Left cardiac atrium (tissue), 4 donors: Measurements from ENCODE around the gene HSPB7. TPM values are rescaled to one million over a fixed set of nuclear protein-coding genes. Genes with fewer than 3 reads are reported as not detected.
"Not testable (repeated sequence)": the region's sequence is repeated elsewhere in the genome, so short reads cannot be mapped to it uniquely, and the experiment has no call there.

Experiments
- ATAC-seq, 2 donors: fragments of 200-7000 bp; cut with Tn5 transposase; one replicate each; pipeline ENCODE4 v1.9.1; 2020; ENCODE audit warnings: mild to moderate bottlenecking in 2 of 2, moderate library complexity in 2 of 2
- DNase-seq: peaks from one replicate; pipeline ENCODE4 v3.0.0-alpha.2; 2020
- intact Hi-C, 2 donors: fragments of 100-400 bp; cut with DNase I; formaldehyde crosslinking; loops; one replicate each; pipeline versions ENCODE4 v1.14.1 to v1.15.1; 2022 to 2023
- total RNA-seq, 2 donors: library from RNA; stranded (reverse); fragmentation: NEBNext Ultra II Directional; extraction: Animal tissue kit (Norgen Biotek cat#: 25700); gene quantifications; one replicate each; pipeline ENCODE4 v1.2.1, GENCODE V29; 2021
- donor health status: DM: no; HTN: yes; CAD: no.
- donor health status: DM: no; HTN: yes; CAD: no; lungs with severe emphysema.
- donor health status: DM: yes; HTN: yes; CAD: no.
- donor health status: Dilated cardiomyopathy.

HSPB7 gene
- total RNA-seq, 2 donors from 2014 or later = 1,770 to 2,192 TPM

DNA sequence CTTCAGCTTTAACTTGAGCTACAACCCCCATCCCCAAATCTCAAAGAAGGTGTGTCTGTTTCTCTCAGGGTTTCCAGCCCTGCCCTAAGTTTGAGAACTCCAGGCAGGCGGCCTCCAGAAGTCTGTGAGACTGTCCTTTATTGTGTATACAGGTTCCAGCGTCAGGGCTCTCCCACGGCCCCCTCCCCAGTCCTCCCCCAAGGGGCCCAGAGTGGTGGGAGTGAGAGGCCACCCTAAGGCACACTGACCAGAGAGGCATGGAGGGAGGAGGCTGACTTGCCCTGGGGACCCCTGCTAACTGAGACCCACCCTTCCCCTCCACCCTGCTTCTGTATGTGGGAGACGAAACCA lies 4.0 kb downstream of the HSPB7 start:
- DNase-seq = no peak
- intact Hi-C loops = no loop called here
- no peak for ATAC-seq

DNA sequence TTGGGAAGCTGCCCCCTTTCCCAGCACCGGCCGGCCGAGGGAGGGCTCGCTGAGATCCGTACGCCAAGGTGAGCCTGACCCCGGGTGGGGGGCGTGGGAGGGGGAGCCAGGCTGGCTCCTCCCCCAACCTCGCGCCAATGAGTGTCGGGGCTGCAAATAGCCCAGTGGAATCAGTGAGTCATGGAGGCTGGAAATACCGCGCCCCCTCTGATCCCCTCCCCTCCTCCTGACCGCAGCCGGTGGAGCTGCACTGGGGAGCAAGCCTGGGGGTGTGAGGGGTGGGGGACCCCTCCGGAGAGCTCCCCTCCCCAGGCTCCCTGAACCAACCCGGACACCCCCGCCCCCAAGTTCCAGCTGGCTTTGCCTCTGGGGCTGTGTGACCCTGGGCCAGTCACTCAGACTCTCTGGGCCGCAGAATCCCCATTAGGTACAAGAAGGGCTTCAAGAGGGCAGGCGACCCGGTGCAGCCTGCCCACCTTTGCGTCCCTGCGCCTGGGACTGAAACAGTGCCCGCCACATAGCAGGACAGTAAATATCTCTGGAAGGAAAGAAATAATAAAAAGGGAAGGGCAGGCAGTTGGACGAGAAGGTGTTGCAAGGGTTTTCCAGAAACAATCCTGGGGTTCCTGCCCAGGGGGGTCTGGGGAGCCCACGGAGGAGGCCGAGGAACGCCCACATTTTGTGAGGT lies 4.5 kb downstream of the HSPB7 start:
- DNase-seq = peak; percentile 82
- intact Hi-C loops = no loop called here
- ATAC-seq = peak; percentile 51 to 55

DNA sequence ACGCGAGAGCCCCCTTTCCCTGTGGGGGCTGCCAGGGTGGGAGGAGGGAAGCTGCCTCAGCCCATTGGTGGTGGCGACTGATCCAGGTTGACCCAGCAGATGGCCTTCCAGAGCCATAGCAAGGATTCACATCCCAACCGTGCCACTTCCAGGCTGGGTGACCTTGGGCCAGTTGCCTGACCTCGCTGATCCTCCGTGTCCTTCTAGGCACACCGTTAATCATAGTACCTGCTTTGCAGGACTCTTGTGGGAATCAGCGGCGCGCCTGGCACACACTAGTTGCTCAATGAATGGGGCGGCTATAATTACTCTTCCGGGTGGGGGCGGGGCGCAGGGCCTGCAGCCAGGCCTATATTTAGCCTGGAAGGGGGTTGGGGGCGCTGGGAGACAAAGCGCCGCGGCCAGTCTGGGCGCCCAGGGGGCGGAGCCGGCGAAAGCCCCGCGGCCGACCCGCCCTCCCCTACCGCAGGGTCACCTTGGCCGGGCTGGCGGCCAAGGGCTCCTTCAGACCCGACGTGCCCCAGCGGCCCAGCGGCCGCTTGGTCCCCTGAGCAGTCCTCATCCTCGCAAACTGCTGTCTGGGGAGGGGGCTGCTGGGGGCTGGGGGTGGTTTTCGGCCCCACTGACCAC lies 5.1 kb downstream of the HSPB7 start:
- DNase-seq = peak; percentile 83
- intact Hi-C loops = no loop called here
- peak; percentile 52 to 66 for ATAC-seq

GRCh38 chr1:16011936-16012589 lies 5.8 kb downstream of the HSPB7 start:
- ATAC-seq = no peak
- no peak for DNase-seq
- intact Hi-C loops = no loop called here

GRCh38 chr1:16010837-16011236 lies 7.0 kb downstream of the HSPB7 start:
- ATAC-seq (no peak), DNase-seq (no peak)
- intact Hi-C loops = no loop called here

GRCh38 chr1:16009678-16010077 lies 8.2 kb downstream of the HSPB7 start:
- intact Hi-C loops = loop anchor here (1.0 to 10.0 kb wide), 3 partner anchors 23 to 47 kb away; no protein-coding TSS in a partner anchor
- ATAC-seq (no peak), DNase-seq (no peak)

- ATAC-seq (peak; percentile 7 to 19), DNase-seq (peak; percentile 83)
- intact Hi-C loops = loop anchor here (1.0 to 10.0 kb wide), 3 partner anchors 23 to 47 kb away; no protein-coding TSS in a partner anchor
Observed at GRCh38 chr1:16009030-16009460, 8.8 kb downstream of the HSPB7 start.

- ATAC-seq = no peak
- intact Hi-C loops = loop anchor here in 1 of 2 donors (10.0 kb wide), 1 partner anchor 47 kb away; no protein-coding TSS in a partner anchor
- no peak for DNase-seq
Observed at GRCh38 chr1:16007671-16008341, 10.0 kb downstream of the HSPB7 start.

- no peak for DNase-seq
- intact Hi-C loops = loop anchor here in 1 of 2 donors (10.0 kb wide), 1 partner anchor 48 kb away; no protein-coding TSS in a partner anchor
- no peak for ATAC-seq
Observed at GRCh38 chr1:16006552-16007485, 11.0 kb downstream of the HSPB7 start.

- ATAC-seq (no peak), DNase-seq (no peak)
- intact Hi-C loops = loop anchor here in 1 of 2 donors (10.0 kb wide), 1 partner anchor 49 kb away; no protein-coding TSS in a partner anchor
Observed at GRCh38 chr1:16006010-16006409, 11.8 kb downstream of the HSPB7 start.

- no peak for DNase-seq
- no peak for ATAC-seq
- intact Hi-C loops = loop anchor here in 1 of 2 donors (10.0 kb wide), 1 partner anchor 49 kb away; no protein-coding TSS in a partner anchor
Observed at GRCh38 chr1:16005597-16005996, 12.2 kb downstream of the HSPB7 start.

- DNase-seq, ATAC-seq: not testable (repeated sequence)
- intact Hi-C loops = loop anchor here (5.0 to 10.0 kb wide), 2 partner anchors 41 to 54 kb away; partner anchors contain the start of gene CLCNKB (in 1 of the 2)
Observed at GRCh38 chr1:16001274-16001673, 16.6 kb downstream of the HSPB7 start.

GRCh38 chr1:15998929-15999328 lies 18.9 kb downstream of the HSPB7 start:
- ATAC-seq = no peak
- no peak for DNase-seq
- intact Hi-C loops = no loop called here

DNA sequence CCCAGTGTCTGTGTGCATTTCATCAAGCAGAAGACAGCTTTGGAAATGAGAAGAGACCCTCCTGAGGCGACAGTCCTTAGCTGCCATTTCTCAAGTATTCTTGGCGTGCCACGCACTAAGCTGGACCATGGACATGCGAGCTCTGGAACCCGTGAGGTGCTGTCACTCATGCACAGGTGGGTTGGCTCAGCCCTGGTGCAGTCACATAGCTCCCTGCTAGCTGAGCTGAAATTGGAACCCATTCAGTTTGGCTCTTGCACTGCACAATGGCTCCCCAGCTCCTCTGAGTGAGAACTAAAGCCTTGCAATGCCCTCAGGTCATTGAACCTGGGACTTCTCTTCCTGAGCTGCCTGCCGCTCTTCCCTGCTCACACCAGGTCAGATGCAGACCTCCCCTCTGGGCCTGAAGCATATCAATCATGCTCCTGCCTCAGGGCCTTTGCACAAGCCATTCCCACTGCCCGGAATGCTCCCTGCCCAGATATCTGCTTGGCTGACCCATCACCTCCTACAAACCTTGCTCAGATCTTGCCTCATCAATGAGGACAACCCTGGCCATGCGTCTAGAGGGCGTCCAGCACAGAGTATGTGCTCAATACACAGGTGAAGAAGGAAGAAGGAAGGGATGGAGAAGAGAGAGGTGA lies 20.1 kb downstream of the HSPB7 start:
- no peak for ATAC-seq
- intact Hi-C loops = no loop called here
- DNase-seq = no peak

DNA sequence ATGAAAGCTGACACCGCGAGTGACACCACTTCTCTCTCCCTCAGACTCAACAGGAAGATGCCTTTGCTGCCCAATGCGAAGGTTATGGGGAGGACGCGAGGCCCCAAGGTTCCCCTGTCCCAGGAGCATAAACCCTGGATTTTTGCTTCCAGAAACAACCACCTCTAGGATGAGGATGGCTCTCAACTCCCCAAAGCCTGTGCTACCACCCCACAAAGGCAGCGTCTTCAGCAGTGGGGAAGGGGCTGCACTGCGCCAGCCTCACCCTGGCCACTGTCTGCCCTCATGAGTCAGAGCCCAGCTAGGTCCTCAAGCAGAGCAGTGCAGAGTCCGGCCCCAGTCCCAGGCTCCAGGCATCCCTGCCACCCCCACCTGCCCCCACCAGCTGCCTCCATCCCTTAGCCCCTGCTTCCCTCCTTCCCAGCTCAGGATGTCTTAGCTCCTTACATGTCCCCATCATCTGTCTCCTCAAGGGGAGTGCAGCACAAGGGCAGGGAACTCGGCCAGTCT lies 20.7 kb downstream of the HSPB7 start:
- ATAC-seq (no peak), DNase-seq (no peak)
- intact Hi-C loops = no loop called here

DNA sequence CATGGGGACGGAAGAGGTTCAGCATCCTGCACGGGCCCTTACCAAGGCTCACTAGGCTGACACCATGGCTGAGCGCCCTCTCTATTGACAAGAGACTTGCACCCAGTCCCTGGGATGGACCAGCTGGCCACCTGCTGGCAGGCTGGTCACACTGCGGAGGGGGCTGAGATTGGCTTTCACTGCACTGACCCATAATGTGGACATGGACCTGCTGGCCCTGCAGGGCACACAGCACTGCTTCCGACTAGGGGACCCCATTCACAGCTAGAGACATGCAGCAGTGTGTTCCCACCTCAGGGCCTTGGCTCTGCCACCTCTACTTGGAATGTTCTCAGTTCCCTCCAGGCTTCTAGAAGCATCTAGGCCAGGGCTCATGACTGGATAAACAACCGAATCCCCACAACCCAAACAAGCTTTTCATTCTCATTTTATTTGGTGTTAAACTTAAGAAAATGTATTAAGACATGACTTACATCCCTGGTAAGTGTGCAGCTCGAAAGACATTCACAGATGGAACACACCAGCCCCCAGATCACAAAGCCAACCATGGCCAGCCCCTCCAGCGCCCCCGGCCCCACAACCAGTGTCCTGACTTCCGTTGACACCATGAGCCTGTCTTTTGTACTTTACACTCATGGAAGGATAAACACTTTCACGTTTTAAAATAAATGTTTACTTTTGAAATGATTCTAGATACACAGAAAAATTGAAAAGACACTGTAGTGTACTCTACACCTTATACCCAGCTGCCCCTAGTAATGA lies 23.1 kb downstream of the HSPB7 start:
- intact Hi-C loops = loop anchor here (5.0 kb wide), 2 partner anchors 187 to 202 kb away; partner anchors contain the start of gene UQCRHL (in 1 of the 2)
- DNase-seq (peak; percentile 81), ATAC-seq (peak; percentile 84 to 89)

DNA sequence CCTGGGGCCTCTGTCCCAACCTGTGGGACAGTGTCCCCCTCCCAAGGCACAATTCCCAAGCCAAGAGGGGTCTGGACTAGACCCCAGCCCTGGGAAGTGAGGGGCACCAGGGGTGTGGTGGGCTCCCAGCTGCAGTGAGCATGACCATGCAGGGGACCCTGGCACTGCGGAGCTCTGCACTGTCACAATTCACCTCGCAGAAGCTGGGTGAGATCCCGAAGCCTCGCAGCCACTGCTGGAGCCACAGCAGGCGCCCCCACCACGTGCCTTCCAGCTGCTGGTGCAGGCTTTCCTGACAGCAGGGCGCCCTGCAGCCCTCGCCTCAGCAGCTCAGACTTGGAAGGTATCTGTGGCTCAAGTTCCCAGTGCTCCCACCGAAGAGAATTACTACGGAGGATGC lies 23.8 kb downstream of the HSPB7 start:
- no peak for DNase-seq
- intact Hi-C loops = loop anchor here (5.0 kb wide), 2 partner anchors 187 to 202 kb away; partner anchors contain the start of gene UQCRHL (in 1 of the 2)
- ATAC-seq = no peak
